Measurements from ENCODE around the gene AHCYL1. TPM values are rescaled to one million over a fixed set of nuclear protein-coding genes. Genes with fewer than 3 reads are reported as not detected.

The AHCYL1 gene
- total and polyA plus RNA-seq, 2 donors (not counting 1 experiment from before 2014, with no cell fraction given): 24.3 to 51.4 TPM

DNA sequence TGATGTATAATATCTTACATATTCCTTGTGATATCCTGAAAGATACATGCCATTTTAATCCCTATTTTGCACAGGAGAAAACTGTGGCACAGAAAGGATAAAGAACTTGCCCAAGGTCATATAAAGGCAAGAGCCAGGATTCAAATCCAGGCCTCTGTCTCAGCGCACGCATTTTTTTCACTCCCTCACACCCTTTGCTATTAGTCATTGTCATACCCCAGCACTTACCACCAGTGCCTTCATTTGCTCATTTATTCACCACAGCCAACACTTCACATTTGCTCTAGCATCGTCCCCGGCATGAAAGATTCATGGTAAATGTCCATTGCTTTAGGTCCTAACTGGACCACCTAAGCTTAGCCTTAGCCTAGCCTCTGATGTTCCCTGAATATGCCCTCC is 71.7 kb downstream of the AHCYL1 start:
- no peak overlapping the region for H3K4me3 ChIP-seq (ENCODE audit: control extremely low read depth in 1 of 5, extremely low read depth in 1 of 5, insufficient read depth in 1 of 5, low read depth in 2 of 5, low read length in 4 of 5)
- H3K27ac Mint-ChIP-seq: no peak overlapping the region
- no peaks in the 10 kb centered on the region for H3K27me3 Mint-ChIP-seq
- no peak overlapping the region for H3K4me2 ChIP-seq (replicated peaks; ENCODE audit: low read depth, low read length, poor library complexity, severe bottlenecking)
- H3K9me3 ChIP-seq (ENCODE audit: control extremely low read depth in 1 of 3, control insufficient read depth in 2 of 3, insufficient read depth in 1 of 3, low read length in 2 of 3): no peaks in the 10 kb centered on the region
- TF ChIP-seq, protein P1, sequence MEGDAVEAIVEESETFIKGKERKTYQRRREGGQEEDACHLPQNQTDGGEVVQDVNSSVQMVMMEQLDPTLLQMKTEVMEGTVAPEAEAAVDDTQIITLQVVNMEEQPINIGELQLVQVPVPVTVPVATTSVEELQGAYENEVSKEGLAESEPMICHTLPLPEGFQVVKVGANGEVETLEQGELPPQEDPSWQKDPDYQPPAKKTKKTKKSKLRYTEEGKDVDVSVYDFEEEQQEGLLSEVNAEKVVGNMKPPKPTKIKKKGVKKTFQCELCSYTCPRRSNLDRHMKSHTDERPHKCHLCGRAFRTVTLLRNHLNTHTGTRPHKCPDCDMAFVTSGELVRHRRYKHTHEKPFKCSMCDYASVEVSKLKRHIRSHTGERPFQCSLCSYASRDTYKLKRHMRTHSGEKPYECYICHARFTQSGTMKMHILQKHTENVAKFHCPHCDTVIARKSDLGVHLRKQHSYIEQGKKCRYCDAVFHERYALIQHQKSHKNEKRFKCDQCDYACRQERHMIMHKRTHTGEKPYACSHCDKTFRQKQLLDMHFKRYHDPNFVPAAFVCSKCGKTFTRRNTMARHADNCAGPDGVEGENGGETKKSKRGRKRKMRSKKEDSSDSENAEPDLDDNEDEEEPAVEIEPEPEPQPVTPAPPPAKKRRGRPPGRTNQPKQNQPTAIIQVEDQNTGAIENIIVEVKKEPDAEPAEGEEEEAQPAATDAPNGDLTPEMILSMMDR (IDR thresholded peaks at IDR 0.05): no peak
- no peak for TF ChIP-seq EZH2 (IDR thresholded peaks at IDR 0.05; ENCODE audit: borderline replicate concordance, insufficient read depth, low read depth, low read length, poor library complexity, severe bottlenecking)
- no peaks in the 10 kb centered on the region for H3K4me1 Mint-ChIP-seq
- DNase-seq (no peak), ATAC-seq (ENCODE audit: low read depth) (no peak)
- peaks cover 36% of the 10 kb centered on the region for H4K20me1 ChIP-seq (ENCODE audit: control insufficient read depth, insufficient read depth, low read length, poor library complexity, severe bottlenecking)
- no peaks in the 10 kb centered on the region for H3K27me3 ChIP-seq (replicated peaks in 1 of 4; ENCODE audit: control extremely low read depth in 1 of 4, control insufficient read depth in 3 of 4, insufficient read depth in 4 of 4, low read length in 3 of 4)
- no peaks in the 10 kb centered on the region for H3K9me3 Mint-ChIP-seq (ENCODE audit: insufficient read depth)
- no peaks in the 10 kb centered on the region for H3K4me1 ChIP-seq (ENCODE audit: control insufficient read depth in 2 of 2, insufficient read depth in 2 of 2, low read length in 2 of 2)
- no peak overlapping the region for H3K4me3 Mint-ChIP-seq
- H3K36me3 ChIP-seq (replicated peaks in 1 of 2; ENCODE audit: control extremely low read depth in 1 of 2, control insufficient read depth in 1 of 2, extremely low read depth in 1 of 2, insufficient read depth in 2 of 2, low read length in 1 of 2): peaks cover 2 to 71% of the 10 kb centered on the region in 2 experiments
- WGBS (ENCODE audit: insufficient coverage): 85% methylated on average over 4 of the region's 4 CpGs
- H3K9ac ChIP-seq (ENCODE audit: low read length): no peak overlapping the region
- H3K79me2 ChIP-seq (ENCODE audit: control insufficient read depth, insufficient read depth, low read length): peaks cover 3% of the 10 kb centered on the region
- ChIA-PET POLR2A (interaction anchor here (1.3 kb wide), 1 partner anchor 22 kb away, joined by 5 read pairs; the partner anchor contains the start of gene STRIP1), CTCF (interaction anchor here (1.6 to 6.5 kb wide), 2 partner anchors 49 to 441 kb away, joined by 4 to 41 read pairs; no protein-coding TSS in a partner anchor)
- intact Hi-C loops (cut with micrococcal nuclease): no loop called here
- no peak overlapping the region for H2AFZ ChIP-seq (ENCODE audit: insufficient read depth, low read depth, low read length, poor library complexity, severe bottlenecking)
- no peak overlapping the region for H3K27ac ChIP-seq (ENCODE audit: low read length in 2 of 2)

DNA sequence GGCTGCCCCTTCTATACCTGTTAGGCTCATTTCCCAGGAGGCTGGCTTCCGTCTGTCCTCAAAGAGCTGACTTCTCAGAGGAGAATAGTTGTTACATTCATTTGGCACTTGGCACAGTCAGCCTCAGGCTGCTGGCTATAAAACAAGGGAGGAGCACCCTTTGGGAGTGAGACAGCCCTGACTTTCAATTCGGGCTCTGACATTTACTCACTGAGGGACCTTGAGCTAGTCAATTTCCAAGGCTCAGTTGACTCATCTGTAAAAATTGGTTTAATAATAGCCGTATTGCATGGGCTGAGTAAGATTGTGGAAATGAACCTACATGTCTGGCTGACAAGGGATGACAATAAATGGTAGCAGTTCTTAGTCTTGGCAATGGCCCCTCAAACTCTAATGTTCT is 72.2 kb downstream of the AHCYL1 start:
- no peaks in the 10 kb centered on the region for H3K27me3 ChIP-seq (replicated peaks in 1 of 4; ENCODE audit: control extremely low read depth in 1 of 4, control insufficient read depth in 3 of 4, insufficient read depth in 4 of 4, low read length in 3 of 4)
- no peak overlapping the region for H3K27ac ChIP-seq (ENCODE audit: low read length in 2 of 2)
- H3K4me3 Mint-ChIP-seq: no peak overlapping the region
- CTCF ChIA-PET: interaction anchor here (1.6 kb wide), 1 partner anchor 49 kb away, joined by 4 read pairs; no protein-coding TSS in a partner anchor
- H3K4me3 ChIP-seq (ENCODE audit: control extremely low read depth in 1 of 5, extremely low read depth in 1 of 5, insufficient read depth in 1 of 5, low read depth in 2 of 5, low read length in 4 of 5): no peak overlapping the region
- no peak overlapping the region for H2AFZ ChIP-seq (ENCODE audit: insufficient read depth, low read depth, low read length, poor library complexity, severe bottlenecking)
- H3K4me1 Mint-ChIP-seq: no peaks in the 10 kb centered on the region
- no peaks in the 10 kb centered on the region for H3K9me3 Mint-ChIP-seq (ENCODE audit: insufficient read depth)
- H3K27ac Mint-ChIP-seq: no peak overlapping the region
- H4K20me1 ChIP-seq (ENCODE audit: control insufficient read depth, insufficient read depth, low read length, poor library complexity, severe bottlenecking): peaks cover 36% of the 10 kb centered on the region
- no peaks in the 10 kb centered on the region for H3K9me3 ChIP-seq (ENCODE audit: control extremely low read depth in 1 of 3, control insufficient read depth in 2 of 3, insufficient read depth in 1 of 3, low read length in 2 of 3)
- no peaks in the 10 kb centered on the region for H3K4me1 ChIP-seq (ENCODE audit: control insufficient read depth in 2 of 2, insufficient read depth in 2 of 2, low read length in 2 of 2)
- WGBS (ENCODE audit: insufficient coverage): 100% methylated on average over 2 of the region's 3 CpGs
- ATAC-seq (ENCODE audit: low read depth) (no peak), DNase-seq (no peak)
- H3K4me2 ChIP-seq (replicated peaks; ENCODE audit: low read depth, low read length, poor library complexity, severe bottlenecking): no peak overlapping the region
- no peak for TF ChIP-seq EZH2 (IDR thresholded peaks at IDR 0.05; ENCODE audit: borderline replicate concordance, insufficient read depth, low read depth, low read length, poor library complexity, severe bottlenecking)
- TF ChIP-seq, protein P1 (IDR thresholded peaks at IDR 0.05): no peak
- peaks cover 2 to 67% of the 10 kb centered on the region in 2 experiments for H3K36me3 ChIP-seq (replicated peaks in 1 of 2; ENCODE audit: control extremely low read depth in 1 of 2, control insufficient read depth in 1 of 2, extremely low read depth in 1 of 2, insufficient read depth in 2 of 2, low read length in 1 of 2)
- intact Hi-C loops (cut with micrococcal nuclease): no loop called here
- peaks cover 3% of the 10 kb centered on the region for H3K79me2 ChIP-seq (ENCODE audit: control insufficient read depth, insufficient read depth, low read length)
- H3K9ac ChIP-seq (ENCODE audit: low read length): no peak overlapping the region
- POLR2A ChIA-PET: interaction anchor here (1.3 kb wide), 1 partner anchor 22 kb away, joined by 5 read pairs; the partner anchor contains the start of gene STRIP1
- H3K27me3 Mint-ChIP-seq: no peaks in the 10 kb centered on the region

All from B cell (primary cell).